HepG2 (cell line): Measurements from ENCODE around the gene MSI2. TPM values are rescaled to one million over a fixed set of nuclear protein-coding genes. Genes with fewer than 3 reads are reported as not detected.

Source experiments
- ATF1 ChIP-seq: IDR thresholded peaks from 2 replicates; pipeline ENCODE4 v1.6.1; 2016; ENCODE audit warnings: mild to moderate bottlenecking, control low read depth
- BRD4 ChIP-seq: sonication (generic); formaldehyde crosslinking; IDR thresholded peaks from 2 replicates; pipeline ENCODE4 v1.4.0; 2020; ENCODE audit warnings: missing genetic modification reagents
- ELF3 ChIP-seq: IDR thresholded peaks from 2 replicates; pipeline ENCODE4 v1.6.1; 2016; ENCODE audit warnings: missing genetic modification reagents, missing compliant biosample characterization
- FOXJ3 ChIP-seq: sonication (generic); formaldehyde crosslinking; IDR thresholded peaks from 2 replicates; pipeline ENCODE4 v1.4.0; 2020; ENCODE audit warnings: missing genetic modification reagents, mild to moderate bottlenecking, borderline replicate concordance
- HHEX ChIP-seq: IDR thresholded peaks from 2 replicates; pipeline ENCODE4 v1.6.1; 2016; ENCODE audit warnings: control low read depth
- HOXA7 ChIP-seq: sonication (generic); formaldehyde crosslinking; IDR thresholded peaks from 2 replicates; pipeline ENCODE4 v1.8.1; 2022; ENCODE audit warnings: mild to moderate bottlenecking, missing genetic modification reagents, moderate library complexity
- KAT2B ChIP-seq: fragments of 150-350 bp; IDR thresholded peaks from 2 replicates; pipeline ENCODE4 v1.6.1; 2014; ENCODE audit warnings: low read depth, low read length, borderline replicate concordance
- MBNL3 ChIP-seq: fragments of 250-450 bp; sonication (Bioruptor Pico); conservative IDR thresholded peaks from 2 replicates; pipeline ENCODE4 v1.8.0; 2022; ENCODE audit warnings: mild to moderate bottlenecking, inconsistent platforms
- NCOA2 ChIP-seq: sonication (generic); formaldehyde crosslinking; IDR thresholded peaks from 2 replicates; pipeline ENCODE4 v1.8.0; 2022; ENCODE audit warnings: inconsistent platforms
- NFKBIZ ChIP-seq: IDR thresholded peaks from 2 replicates; pipeline ENCODE4 v1.6.1; 2018; ENCODE audit warnings: missing genetic modification reagents, missing compliant biosample characterization
- POLR2A ChIP-seq, 2 experiments: IDR thresholded peaks; 2 replicates each; pipeline ENCODE4 v1.6.1; 2011; ENCODE audit warnings: low read depth in 2 of 2, low read length in 2 of 2, mild to moderate bottlenecking in 1 of 2, moderate library complexity in 1 of 2; ENCODE audit not compliant: insufficient read depth in 1 of 2
- RBFOX2 ChIP-seq: fragments of 200-400 bp; formaldehyde crosslinking; IDR thresholded peaks from 2 replicates; pipeline ENCODE4 v1.6.1; 2017; ENCODE audit warnings: low read depth, mild to moderate bottlenecking, low read length
- RXRA ChIP-seq: sonication (generic); formaldehyde crosslinking; IDR thresholded peaks from 2 replicates; pipeline ENCODE4 v1.5.1; 2020; ENCODE audit warnings: missing genetic modification reagents
- SIN3B ChIP-seq: fragments of 150-350 bp; IDR thresholded peaks from 2 replicates; pipeline ENCODE4 v1.6.1; 2014; ENCODE audit warnings: low read length
- STAT5B ChIP-seq: sonication (generic); formaldehyde crosslinking; IDR thresholded peaks from 2 replicates; pipeline ENCODE4 v1.4.0; 2020; ENCODE audit warnings: missing genetic modification reagents
- SUZ12 ChIP-seq: fragments of 150-350 bp; IDR thresholded peaks from 2 replicates; pipeline ENCODE4 v1.6.1; 2014; ENCODE audit warnings: low read depth, low read length
- TOE1 ChIP-seq: sonication (generic); formaldehyde crosslinking; IDR thresholded peaks from 2 replicates; pipeline ENCODE4 v1.4.0; 2020; ENCODE audit warnings: mild to moderate bottlenecking, missing genetic modification reagents
- ZNF550 ChIP-seq: sonication (generic); formaldehyde crosslinking; IDR thresholded peaks from 2 replicates; pipeline ENCODE4 v1.4.0; 2020; ENCODE audit warnings: mild to moderate bottlenecking, missing genetic modification reagents, borderline replicate concordance
- ZNF563 ChIP-seq: sonication (generic); formaldehyde crosslinking; IDR thresholded peaks from 2 replicates; pipeline ENCODE4 v1.8.0; 2022; ENCODE audit warnings: mild to moderate bottlenecking, moderate library complexity, missing genetic modification reagents
- ZNF572 ChIP-seq: sonication (generic); formaldehyde crosslinking; IDR thresholded peaks from 2 replicates; pipeline ENCODE4 v1.5.1; 2020; ENCODE audit warnings: mild to moderate bottlenecking, missing genetic modification reagents
- polyA plus RNA-seq, 8 experiments: library from polyadenylated mRNA; depleted of rRNA in 3 of 8; stranded (reverse) in 7 of 8; unstranded in 1 of 8; fragments of >200 nt; fragmentation: Illumina TruSeq in 4 of 8; extraction: Trizol in 4 of 8; gene quantifications; 2 replicates each; pipeline versions ENCODE4 v1.2.1 to v1.2.3, GENCODE V29; 2011 to 2016; ENCODE audit warnings: low read depth in 4 of 8, missing spikeins in 1 of 8, mixed read lengths in 1 of 8; ENCODE audit not compliant: insufficient read depth in 1 of 8
- total RNA-seq, 5 experiments: library from RNA; depleted of rRNA; stranded (reverse); fragments of >200 nt; fragmentation: Illumina TruSeq; extraction: Trizol; gene quantifications; 2 replicates each; pipeline ENCODE4 v1.2.3, GENCODE V29; 2016; ENCODE audit warnings: low read depth in 1 of 5
- TF ChIP-seq, protein P1 (sequence below): IDR thresholded peaks from 2 replicates; pipeline ENCODE4 v1.6.1; 2012; ENCODE audit warnings: low read depth, low read length, improper control_type of control experiment
- TF ChIP-seq, protein P2 (sequence below): sonication (generic); formaldehyde crosslinking; conservative IDR thresholded peaks from 2 replicates; pipeline ENCODE4 v1.4.0; 2020; ENCODE audit warnings: mild to moderate bottlenecking, missing genetic modification reagents, moderate library complexity
- TF ChIP-seq, protein P3 (sequence below): sonication (generic); formaldehyde crosslinking; IDR thresholded peaks from 2 replicates; pipeline ENCODE4 v1.5.0; 2020; ENCODE audit warnings: mild to moderate bottlenecking, missing genetic modification reagents
- TF ChIP-seq, protein P4 (sequence below): sonication (generic); formaldehyde crosslinking; IDR thresholded peaks from 2 replicates; pipeline ENCODE4 v1.4.0; 2020; ENCODE audit warnings: mild to moderate bottlenecking, low read depth, missing genetic modification reagents

Gene MSI2
- total and polyA plus RNA-seq, 2 of the 13 experiments (the other 11 are each of a cell fraction or from before 2014, with no cell fraction given): 77.5 to 78.4 TPM

DNA sequence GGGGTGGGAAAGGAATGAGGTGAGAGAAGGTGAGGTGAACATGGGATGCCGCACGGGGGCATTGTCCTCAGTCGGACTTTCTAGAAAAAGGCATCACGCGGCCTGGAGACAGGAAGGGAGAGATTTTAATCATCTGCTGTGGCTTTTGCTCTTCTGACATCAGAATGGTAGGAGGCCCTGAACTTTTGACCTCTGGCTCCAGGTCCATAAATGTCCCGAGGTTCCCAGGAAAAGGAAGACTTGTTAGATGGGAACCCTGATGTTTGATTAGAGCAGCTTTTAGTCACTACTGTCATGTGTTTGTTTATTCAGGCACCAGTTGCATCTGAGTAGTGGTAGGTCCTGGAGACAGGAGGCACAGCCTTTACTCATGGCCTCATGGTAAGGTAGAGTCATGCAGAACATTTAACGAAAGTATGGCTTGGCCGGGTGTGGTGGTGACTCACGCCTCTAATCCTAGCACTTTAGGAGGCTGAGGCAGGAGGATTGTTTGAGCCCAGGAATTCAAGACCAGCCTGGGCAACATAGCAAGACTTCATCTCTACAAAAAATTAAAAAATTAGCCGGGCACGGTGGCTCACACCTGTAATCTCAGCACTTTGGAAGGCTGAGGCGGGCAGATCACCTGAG is 203.1 kb downstream of the MSI2 start (continued):
- TF ChIP-seq POLR2A (IDR thresholded peaks at IDR 0.05; ENCODE audit: insufficient read depth in 1 of 2, low read depth in 2 of 2, low read length in 2 of 2): no peak
- no peak for TF ChIP-seq ZNF572 (CRISPR knock-in tag)
- TF ChIP-seq STAT5B: no peak
- TF ChIP-seq HOXA7 (CRISPR knock-in tag): no peak
- TF ChIP-seq ZNF563: no peak
- peak; percentile 80; the same call in 1 of the 2 replicates for TF ChIP-seq FOXJ3
- TF ChIP-seq, protein P1, sequence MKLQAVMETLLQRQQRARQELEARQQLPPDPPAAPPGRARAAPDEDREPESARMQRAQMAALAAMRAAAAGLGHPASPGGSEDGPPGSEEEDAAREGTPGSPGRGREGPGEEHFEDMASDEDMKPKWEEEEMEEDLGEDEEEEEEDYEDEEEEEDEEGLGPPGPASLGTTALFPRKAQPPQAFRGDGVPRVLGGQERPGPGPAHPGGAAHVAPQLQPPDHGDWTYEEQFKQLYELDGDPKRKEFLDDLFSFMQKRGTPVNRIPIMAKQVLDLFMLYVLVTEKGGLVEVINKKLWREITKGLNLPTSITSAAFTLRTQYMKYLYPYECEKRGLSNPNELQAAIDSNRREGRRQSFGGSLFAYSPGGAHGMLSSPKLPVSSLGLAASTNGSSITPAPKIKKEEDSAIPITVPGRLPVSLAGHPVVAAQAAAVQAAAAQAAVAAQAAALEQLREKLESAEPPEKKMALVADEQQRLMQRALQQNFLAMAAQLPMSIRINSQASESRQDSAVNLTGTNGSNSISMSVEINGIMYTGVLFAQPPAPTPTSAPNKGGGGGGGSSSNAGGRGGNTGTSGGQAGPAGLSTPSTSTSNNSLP: peak; percentile 70; the same call in 1 of the 2 replicates
- TF ChIP-seq RBFOX2: no peak
- no peak for TF ChIP-seq ZNF550 (CRISPR knock-in tag)
- TF ChIP-seq SIN3B: no peak
- TF ChIP-seq KAT2B: no peak
- TF ChIP-seq NFKBIZ (CRISPR knock-in tag): no peak; the same call in 1 of the 2 replicates
- no peak for TF ChIP-seq HHEX (CRISPR knock-in tag)
- TF ChIP-seq ATF1 (CRISPR knock-in tag): peak; percentile 73
- peak; percentile 42; the same call in 1 of the 2 replicates for TF ChIP-seq TOE1 (CRISPR knock-in tag)
- TF ChIP-seq SUZ12: no peak
- TF ChIP-seq NCOA2: peak; percentile 86
- peak; percentile 94 for TF ChIP-seq RXRA
- TF ChIP-seq, protein P2, sequence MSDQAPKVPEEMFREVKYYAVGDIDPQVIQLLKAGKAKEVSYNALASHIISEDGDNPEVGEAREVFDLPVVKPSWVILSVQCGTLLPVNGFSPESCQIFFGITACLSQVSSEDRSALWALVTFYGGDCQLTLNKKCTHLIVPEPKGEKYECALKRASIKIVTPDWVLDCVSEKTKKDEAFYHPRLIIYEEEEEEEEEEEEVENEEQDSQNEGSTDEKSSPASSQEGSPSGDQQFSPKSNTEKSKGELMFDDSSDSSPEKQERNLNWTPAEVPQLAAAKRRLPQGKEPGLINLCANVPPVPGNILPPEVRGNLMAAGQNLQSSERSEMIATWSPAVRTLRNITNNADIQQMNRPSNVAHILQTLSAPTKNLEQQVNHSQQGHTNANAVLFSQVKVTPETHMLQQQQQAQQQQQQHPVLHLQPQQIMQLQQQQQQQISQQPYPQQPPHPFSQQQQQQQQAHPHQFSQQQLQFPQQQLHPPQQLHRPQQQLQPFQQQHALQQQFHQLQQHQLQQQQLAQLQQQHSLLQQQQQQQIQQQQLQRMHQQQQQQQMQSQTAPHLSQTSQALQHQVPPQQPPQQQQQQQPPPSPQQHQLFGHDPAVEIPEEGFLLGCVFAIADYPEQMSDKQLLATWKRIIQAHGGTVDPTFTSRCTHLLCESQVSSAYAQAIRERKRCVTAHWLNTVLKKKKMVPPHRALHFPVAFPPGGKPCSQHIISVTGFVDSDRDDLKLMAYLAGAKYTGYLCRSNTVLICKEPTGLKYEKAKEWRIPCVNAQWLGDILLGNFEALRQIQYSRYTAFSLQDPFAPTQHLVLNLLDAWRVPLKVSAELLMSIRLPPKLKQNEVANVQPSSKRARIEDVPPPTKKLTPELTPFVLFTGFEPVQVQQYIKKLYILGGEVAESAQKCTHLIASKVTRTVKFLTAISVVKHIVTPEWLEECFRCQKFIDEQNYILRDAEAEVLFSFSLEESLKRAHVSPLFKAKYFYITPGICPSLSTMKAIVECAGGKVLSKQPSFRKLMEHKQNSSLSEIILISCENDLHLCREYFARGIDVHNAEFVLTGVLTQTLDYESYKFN: peak; percentile 85
- TF ChIP-seq ELF3 (CRISPR knock-in tag): peak; percentile 97
- no peak for TF ChIP-seq MBNL3 (CRISPR knock-in tag)
- TF ChIP-seq, protein P3, sequence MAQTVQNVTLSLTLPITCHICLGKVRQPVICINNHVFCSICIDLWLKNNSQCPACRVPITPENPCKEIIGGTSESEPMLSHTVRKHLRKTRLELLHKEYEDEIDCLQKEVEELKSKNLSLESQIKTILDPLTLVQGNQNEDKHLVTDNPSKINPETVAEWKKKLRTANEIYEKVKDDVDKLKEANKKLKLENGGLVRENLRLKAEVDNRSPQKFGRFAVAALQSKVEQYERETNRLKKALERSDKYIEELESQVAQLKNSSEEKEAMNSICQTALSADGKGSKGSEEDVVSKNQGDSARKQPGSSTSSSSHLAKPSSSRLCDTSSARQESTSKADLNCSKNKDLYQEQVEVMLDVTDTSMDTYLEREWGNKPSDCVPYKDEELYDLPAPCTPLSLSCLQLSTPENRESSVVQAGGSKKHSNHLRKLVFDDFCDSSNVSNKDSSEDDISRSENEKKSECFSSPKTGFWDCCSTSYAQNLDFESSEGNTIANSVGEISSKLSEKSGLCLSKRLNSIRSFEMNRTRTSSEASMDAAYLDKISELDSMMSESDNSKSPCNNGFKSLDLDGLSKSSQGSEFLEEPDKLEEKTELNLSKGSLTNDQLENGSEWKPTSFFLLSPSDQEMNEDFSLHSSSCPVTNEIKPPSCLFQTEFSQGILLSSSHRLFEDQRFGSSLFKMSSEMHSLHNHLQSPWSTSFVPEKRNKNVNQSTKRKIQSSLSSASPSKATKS (CRISPR knock-in tag): no peak
- no peak for TF ChIP-seq BRD4 (CRISPR knock-in tag)
- TF ChIP-seq, protein P4, sequence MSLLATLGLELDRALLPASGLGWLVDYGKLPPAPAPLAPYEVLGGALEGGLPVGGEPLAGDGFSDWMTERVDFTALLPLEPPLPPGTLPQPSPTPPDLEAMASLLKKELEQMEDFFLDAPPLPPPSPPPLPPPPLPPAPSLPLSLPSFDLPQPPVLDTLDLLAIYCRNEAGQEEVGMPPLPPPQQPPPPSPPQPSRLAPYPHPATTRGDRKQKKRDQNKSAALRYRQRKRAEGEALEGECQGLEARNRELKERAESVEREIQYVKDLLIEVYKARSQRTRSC: no peak
